CMK (cell line): ENCODE measurements around the gene RAD51B.
A peak's percentile ranks its signal among the peaks of the same experiment; 100 is the strongest.
"Not testable (repeated sequence)": the region's sequence is repeated elsewhere in the genome, so short reads cannot be mapped to it uniquely, and the experiment has no call there.

ENCODE experiments used
- DNase-seq: peaks from one replicate; pipeline ENCODE4 v3.0.0-alpha.2; 2010; ENCODE audit warnings: low read depth

RAD51B gene

DNA sequence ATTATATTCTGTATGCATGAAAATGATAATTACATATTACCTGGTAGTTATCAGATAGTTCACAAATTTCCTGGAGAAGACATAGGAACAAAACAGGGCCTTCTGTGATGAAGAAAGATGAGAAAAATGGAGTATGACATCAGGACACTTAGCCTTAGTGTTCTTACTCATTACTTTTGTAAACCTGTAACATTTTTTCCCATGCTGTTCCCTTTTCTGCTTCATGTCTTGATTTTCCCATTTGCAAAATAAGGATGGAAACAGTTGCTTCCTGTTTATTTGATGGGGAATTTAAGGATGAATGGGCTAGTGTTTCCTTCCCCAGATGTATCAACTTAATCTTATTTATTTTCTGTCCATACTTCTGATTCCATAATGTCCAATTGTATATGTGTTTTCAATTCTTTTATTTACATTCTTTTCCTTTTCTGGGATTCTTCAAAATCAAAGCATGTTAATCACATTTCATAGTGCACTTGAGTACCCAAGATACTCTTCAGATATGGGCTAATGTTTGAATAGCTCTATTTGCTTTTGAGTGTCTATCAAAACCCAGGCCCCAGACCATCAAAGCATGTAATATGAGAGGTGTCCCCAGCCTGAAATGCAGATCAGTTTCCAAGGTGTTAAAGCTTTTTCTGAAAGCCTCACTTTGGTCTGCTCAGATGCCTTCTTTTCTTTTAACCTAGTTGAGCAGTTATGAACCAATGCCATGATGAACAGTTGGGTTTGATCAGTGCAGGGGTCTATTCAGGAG, 260.5 kb downstream of the RAD51B start:
- no peak for DNase-seq

DNA sequence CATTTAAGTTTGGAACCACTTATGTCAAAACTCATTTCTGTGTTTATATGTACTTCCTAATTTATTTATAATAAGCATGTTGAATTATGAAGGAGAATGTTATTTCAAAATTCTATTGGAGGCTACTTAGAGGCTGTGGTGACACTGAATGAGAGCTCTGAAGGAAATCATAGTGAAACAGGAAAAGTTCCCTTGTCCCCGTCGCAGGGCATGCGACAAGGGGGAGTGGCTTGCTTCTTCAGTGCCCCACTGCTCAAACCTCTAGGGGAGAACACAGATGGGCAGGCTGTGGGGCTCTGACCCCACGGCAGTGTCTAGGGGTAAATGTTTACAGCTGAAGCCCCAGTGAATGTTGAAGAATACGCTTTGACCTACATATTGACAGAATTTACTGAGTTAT, 261.9 kb downstream of the RAD51B start:
- no peak for DNase-seq

DNA sequence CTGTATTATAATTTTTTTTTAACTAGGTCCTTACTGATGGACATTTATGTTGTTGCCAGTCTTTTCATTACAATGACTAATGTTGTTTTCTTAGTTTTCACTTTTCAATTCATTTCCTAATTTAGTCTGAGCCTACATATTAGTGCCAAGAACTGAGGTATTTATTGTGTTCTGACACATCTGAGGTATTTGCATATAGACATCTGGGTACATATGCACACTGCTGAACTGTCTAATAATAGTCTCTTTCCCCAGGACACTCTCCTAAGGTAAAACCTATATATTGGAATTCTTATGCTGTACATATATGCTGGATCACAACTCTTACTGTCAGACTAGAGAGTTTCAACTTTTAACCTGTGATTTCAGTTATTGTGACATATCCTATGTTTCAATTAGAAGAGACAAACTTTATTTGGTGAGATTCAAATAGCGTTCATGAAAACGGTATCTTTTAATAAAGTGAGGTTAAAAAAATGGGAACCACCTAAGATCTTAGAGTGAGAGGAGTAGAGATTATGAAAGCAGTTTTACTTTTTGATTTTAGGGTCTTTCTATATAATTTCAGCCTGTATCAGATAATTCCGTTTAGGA, 263.2 kb downstream of the RAD51B start:
- no peak for DNase-seq

DNA sequence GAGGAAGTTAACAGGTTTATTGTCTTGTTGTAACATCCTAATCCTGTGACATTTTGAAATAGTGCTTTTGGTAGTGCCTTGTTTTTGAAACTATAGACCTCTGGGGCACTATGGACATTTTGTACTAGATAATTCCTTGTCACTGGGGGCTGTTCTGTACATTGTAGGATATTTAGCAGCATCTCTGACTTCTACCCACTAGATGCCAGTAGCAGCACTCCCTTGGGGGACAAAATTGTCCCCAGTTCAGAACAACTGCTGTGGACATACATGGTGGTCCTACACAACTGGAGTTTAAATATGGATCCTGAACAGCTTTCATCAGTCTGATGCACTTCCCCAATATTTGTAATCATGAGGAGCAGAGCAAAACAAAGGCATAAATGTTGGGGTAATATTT, 264.7 kb downstream of the RAD51B start:
- no peak for DNase-seq

DNA sequence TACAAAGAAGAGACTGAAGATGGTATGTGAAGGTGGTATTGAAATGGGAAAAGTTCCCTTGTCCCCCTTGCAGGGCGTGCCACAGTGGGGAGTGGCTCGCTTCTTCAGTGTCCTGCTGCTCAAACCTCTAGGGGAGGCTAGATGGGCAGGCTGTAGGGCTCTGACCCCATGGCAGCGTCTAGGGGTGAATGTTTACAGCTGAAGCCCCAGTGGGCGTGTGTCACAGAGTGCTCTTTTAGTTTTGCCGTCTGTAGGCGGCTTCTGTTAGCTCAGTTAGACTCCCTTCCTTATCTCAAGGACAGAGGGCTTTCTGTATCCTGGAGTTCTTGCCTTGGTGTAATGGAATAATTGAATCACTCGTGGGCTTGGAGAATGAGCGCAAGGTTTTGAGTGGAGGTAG, 266.2 kb downstream of the RAD51B start:
- DNase-seq: no peak

DNA sequence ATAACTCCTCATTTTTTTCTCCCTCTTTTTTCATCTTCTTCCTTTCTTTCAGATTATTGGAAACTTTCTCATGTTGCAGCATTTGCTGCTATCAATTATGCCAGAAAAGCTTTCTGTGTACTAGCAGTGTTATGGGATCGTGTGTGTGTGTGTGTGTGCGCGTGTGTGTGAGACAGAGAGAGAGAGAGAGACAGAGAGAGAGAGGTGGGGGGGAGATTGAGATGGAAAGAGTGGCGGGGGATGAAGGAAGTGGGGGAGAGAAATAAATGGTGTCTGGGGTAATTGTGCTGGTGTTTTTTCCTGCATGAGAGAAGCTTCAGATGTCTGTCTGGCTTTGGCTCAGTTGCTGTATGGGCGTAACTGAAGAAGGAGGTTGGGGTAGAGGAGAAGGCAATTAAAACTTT, 268.9 kb downstream of the RAD51B start:
- DNase-seq: no peak

DNA sequence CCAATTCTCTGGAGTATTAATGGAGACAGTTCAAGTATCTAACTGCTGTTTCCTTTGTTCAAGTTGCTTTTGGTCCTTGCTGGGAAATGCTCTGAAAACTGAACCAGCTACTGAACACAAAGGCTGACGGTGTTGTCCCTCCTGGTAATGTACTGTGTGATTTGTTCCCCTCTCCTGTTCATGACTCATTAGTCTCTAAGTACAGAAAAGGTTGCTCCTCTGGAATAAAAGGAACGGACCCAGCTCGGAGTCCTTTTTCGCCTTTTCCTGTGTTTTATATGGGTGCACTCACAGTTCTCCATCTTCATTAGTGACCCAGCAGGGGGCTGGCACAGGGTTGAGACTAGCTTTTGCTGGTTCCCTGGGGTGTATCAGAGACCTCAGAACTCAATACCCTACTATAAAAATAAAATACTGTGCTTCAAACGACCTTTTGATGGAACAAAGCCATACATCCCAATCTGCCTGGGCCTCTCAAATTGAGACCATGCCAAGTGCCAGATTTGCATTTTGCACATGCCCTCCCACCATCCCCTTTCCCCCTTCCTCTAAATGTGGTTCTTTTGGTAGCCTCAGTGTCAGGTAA, 269.7 kb downstream of the RAD51B start:
- DNase-seq: no peak

DNA sequence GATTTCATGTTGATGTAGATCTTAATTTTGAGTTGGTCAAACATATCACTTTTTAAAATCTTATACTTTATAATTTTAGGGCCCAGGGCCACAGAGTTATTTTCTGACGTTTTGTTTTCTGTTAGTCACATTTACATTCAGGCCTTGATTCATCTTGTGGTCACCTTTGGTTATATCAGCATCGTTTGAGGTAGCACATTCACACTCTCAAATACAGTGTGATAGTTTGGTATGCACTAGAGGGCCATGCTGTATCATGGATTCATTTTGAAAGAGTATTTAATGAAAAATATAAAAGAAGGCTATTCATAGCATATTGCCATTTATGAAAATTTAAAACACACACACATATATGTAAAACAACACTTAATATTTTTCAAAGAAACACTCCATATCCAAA, 274.6 kb downstream of the RAD51B start:
- no peak for DNase-seq

DNA sequence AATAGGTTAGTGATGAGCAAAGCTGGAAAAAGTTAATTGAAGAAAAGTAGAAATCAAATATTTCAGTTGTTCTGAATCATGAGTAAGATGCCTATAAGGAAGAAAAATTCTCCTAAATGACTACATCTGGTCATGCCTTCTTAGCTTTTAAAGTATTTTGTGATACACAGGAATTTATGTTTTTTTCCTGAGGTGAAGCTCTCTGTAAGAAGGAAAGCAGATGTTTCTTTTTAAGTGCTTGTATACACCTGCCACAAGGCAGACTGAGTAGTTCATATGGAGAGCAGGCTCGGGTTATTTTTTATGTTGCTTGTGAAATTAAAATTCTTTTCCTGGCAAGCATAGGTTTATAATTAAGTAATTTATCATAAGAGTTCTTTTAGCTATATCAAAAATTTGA, 275.2 kb downstream of the RAD51B start:
- no peak for DNase-seq

DNA sequence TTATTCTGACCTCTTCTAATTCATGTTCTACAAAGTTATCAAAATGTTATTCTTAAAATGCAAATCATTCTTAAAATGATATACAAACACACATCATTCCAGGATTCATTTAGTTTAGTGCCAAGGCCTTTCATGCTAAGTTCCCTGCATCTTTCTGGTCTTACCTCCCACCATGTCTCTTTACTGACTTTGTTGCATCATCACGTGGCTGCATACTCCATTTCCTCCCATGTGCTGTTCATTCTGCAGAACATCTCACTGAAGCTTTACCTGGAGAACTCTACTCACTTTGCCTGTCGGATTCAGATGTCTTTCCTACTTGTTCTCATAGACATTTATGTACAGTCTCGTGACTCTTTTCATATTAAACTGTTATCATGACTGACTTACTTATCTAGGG, 278.1 kb downstream of the RAD51B start:
- no peak for DNase-seq

DNA sequence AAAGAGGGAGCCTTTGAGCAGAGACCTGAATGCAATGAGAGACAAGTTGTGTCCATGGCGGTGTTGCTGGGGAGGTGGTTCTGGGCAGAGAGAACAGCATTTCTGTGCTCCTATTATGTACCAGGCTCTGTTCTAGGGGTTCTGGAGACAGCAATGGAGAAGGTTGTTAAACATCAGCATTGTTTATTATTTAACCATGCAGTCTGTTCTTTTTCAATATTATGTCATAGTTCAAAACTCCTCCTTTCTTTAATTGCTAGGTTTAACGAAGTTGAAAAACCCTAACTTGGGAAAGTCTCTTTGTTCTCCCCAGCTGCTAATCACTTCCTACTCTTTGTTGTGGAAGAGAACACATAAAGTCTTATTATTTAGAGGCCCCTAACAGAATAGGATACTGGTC, 279.3 kb downstream of the RAD51B start:
- no peak for DNase-seq

DNA sequence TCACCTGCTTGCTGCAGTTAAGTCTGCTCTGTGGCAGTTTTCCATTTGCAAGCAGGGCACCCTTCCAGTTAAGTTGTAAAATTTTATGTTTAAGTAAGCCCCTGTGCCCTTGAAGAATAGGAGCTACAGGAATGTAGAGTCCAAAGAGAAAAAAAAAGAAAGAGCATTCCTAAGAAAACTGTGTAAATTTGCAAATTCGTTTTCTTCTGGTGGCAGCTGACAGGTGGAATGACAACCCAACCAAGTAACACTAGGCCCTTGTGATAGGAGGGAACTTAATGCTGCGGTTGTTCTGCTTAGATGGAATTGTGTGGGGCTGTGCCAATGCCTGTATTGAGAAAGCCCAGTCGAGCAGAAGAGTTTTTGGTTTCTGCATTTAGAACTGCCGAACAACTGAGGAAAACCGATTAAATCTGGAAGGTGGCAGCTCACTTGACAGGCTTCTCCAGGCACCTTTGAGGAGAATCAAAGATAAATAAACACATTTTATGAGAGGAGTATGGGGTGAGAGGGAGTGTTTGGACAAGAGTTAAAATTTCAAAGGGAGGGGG, 280.0 kb downstream of the RAD51B start:
- DNase-seq: no peak

DNA sequence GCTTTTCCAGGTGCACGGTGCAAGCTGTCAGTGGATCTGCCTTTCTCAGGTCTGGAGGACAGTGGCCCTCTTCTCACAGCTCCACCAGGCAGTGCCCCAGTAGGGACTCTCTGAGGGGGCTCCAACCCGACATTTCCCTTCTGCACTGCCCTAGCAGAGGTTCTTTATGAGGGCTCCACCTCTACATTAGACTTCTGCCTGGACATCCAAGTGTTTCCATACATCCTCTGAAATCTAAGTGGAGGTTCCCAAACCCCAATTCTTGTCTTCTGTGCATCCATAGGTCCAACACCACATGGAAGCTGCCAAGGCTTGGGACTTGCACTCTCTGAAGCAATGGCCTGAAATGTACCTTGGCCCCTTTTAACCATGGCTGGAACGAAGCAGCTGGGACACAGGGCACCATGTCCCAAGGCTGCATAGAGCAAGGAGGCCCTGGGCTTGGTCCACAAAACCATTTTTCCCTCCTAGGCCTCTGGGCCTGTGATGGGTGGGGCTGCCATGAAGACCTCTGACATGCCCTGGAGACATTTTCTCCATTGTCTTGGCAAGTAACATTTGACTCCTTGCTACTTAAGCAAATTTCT, 282.2 kb downstream of the RAD51B start:
- not testable (repeated sequence) for DNase-seq

DNA sequence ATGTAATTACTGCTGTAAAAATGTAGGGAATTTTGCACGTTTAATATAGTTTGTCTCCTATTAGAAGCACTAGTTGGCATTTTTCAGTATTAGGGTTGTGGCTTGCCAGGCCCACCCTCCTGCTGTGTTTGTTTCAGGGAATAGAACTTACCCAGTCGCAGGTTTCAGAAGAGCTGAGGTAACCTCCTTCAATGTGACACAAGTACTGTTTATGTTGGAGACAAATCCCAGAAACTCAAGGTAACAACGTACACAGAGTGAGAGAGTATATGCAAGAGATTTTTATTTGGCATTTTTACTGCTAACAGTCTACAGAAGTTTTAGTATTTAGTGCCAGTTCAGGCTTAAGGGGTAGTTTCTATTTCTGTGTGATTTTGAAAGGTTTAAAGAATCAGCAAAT, 284.3 kb downstream of the RAD51B start:
- no peak for DNase-seq

DNA sequence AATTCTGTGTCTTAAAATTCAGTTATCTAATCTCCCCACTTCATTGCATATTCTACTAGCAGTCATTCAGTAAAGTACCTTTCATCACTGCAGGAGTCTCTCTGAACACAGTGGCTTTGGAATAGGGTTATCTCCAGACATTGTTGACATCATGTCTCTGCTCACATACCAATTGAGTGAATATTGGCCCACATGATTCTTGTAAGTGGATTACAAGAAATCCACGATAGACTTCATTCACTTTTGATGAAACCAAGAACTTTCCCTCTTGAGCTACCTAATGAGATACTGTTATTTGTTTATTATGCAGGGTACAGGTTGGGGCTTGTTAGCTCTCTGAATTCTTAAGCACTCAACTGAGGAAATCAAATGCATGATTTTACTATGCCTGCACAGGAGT, 284.9 kb downstream of the RAD51B start:
- no peak for DNase-seq

DNA sequence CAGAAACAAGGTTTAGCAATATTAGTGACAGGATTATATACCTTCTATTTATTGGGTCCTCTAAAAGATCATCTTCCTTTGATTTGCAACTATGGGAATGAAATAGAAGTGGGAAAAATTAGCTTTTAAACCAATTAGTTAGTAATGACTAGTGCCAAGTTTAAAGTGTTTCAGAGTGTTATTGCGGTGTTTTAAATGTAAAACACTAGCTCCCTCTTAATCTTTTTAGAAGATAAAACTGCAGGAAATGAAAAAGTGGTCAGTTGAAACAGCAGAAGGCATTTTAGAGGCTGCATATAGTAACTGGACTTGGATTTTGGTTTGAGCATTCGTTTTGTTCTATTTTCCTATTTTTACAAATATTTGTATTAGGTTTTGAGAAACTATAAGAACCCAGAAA, 286.2 kb downstream of the RAD51B start:
- DNase-seq: no peak

DNA sequence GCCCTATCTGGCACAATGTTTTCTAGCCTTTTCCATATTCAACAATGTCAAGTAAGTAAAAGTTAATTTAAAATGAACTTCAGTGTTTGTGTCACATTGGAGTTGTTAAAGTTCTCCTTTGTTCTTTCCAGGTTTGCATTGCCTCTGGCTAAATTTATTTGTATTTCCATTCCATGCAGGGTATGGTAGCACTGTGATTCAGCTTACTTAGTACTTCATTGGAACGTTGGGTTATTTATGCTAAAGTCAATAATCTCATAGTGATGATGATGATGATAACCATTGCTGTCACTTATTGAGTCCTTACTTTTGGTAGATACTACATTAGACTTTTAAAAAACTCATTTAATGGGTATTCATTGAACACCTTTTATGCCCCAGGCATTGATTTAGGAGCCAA, 286.9 kb downstream of the RAD51B start:
- DNase-seq: no peak

DNA sequence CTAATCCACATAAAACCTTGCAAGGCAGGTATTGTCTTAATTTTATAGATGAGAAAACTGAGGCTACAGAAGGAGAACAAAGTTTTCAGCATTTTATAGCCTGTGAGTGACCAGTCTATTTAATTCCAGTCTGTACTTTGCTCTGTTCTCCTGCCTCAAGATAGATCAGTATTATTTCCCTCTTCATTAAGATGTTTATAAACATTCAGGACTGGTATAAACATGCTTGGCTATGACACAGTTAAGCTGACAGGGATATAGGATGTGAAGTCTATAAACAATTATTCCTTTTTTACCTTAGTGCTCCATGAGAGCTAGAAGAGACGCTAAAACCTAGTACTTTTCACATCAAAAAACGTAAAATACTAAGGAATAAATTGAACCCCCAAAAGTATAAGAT, 287.3 kb downstream of the RAD51B start:
- DNase-seq: no peak

DNA sequence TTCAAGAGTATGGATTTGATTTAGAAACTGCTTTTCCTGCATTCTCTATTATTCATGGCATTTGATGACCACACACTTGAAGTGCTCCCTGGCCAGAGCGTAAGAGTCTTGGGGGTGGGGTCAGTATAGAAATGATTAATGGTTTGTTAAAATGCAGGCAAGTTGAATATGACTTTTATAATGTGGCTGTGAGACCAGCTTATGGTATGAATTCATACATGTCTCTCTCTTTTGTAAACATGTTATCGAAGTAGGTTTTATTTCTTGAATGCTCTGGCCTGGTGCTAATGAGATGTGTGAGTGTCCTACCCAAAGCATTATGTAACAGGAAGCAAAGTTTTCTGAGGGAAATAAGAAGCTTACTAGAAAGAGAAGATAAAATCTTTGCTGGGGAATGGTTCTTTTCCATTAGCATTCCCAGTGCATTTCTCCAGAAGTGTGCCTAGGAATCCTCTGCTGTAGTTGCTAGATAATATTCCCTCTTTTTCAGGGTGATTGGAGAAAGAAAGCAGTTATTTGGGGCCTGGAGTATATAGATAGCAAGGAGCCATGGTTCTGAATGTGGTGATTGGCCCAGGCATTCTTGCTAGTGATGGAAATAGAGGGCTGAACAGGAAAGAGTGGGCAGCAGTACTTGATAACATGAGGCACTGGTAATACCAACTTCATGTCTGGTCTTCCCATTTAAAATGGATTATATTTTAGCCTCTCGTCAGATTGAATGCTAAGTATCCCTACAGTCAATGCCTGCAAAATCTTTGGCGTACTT, 289.7 kb downstream of the RAD51B start:
- DNase-seq: peak; percentile 61

DNA sequence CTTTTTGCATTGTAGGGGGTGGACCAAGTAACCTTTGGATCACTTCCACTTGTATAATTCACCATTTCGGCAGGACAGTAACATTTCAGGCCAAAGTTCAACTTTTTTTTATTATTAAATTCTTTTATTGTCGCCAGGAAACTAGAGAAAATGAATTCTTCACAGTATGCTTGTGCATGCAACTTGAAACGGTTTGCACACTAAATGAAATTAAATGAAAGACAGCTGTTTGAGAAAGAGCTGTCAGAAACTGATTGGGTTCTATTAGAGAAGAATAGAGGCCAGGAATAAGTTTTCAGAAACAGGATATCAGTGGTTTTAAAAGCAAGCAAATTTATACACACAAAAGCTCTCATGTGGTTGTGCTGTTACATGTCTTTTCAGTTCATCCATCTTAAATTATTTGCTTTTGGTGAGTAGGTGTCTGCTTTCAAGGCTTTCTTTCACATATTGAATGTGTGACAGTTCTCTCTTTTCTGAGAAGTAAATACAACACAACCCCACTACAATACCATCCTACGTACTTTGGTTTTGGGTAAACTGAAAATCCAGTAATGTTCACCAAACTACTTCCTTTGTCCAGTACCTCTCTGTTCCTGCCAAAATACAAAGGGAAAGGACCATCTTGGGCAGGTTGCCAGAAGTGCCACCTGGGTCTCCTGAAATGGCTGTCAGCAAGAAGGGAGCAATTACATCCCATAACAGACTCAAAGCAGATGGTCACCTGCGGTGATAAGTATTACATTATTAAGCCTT, 291.7 kb downstream of the RAD51B start:
- no peak for DNase-seq

DNA sequence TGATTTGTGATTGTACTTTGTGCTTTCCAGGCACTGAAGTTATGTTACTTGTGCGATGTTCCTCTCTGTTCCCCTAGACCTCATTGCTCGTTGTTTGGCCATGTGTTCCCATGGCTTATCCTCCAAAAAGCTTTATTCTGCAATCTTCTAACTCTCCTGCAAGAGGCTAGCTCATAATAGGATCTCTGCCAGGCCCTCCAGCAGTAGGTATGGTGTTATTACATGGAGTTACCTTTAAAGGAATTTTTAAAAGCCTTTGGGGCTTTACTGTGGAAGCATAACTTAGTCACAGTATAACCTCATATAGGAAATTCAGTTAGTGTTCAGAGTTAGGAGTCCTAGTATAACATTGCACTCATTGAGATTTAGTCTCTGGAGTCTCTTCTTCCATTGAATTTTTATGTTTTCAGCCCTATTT, 292.3 kb downstream of the RAD51B start:
- DNase-seq: no peak

DNA sequence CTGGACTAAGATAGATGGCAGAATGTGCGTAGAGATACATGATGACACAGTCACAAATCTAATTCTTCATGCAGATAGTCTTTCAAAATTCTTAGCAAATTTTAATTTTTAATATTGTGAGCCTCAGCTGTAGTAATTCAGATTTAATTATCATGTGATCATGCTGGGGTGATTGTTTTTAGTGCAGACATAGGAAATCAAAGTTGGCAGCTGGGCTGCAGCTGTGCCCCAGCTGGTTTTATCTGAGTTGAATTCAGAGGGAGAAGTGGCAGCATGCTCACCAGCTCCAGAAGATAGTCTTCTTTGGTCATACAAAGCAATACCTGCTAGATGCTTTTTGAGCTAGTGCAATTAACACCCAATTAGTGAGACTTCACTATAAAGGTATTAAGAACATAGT, 292.9 kb downstream of the RAD51B start:
- no peak for DNase-seq
